Endothelial cell of umbilical vein (primary cell): ENCODE measurements around the gene SPACDR. TPM values are rescaled to one million over a fixed set of nuclear protein-coding genes. Genes with fewer than 3 reads are reported as not detected.

Experiments used
- BruUV-seq: library from RNA; stranded (reverse); fragments of 400-500 nt; replicated peaks from 2 replicates; lab custom pipeline; 2021; lab: Mats Ljungman, UMichigan
- CTCF ChIA-PET: fragments of 300-600, 350-600 bp; sonication (Branson Sonifier 250); formaldehyde crosslinking; loops from one replicate; lab custom pipeline; 2021; ENCODE audit warnings: antibody characterized with exemption, inconsistent platforms; lab: Charles Lee
- POLR2A ChIA-PET: fragments of 300-600, 350-600 bp; sonication (Branson Sonifier 250); formaldehyde crosslinking; loops from one replicate; lab custom pipeline; 2021; ENCODE audit warnings: antibody characterized with exemption, inconsistent platforms; lab: Charles Lee
- DNase-seq: peaks from one replicate; pipeline ENCODE4 v3.0.0-alpha.2; 2011; ENCODE audit warnings: low read depth, low spot score
- FAIRE-seq: peaks from 2 replicates; lab custom pipeline; 2011; peaks lifted over from hg19 to GRCh38; lab: Jason Lieb, UNC
- H2AFZ ChIP-seq: 2 replicates; pipeline ENCODE4 v1.6.0; 2012; ENCODE audit warnings: low read depth, low read length, control low read depth, inconsistent platforms
- H3K27ac ChIP-seq: 2 replicates; pipeline ENCODE4 v1.5.1; 2011; ENCODE audit warnings: low read depth, mild to moderate bottlenecking, control low read depth, low read length, moderate library complexity; ENCODE audit not compliant: insufficient read depth
- H3K27me3 ChIP-seq, 2 experiments: 2 replicates each; pipeline versions ENCODE4 v1.6.0 to v1.6.1; 2011; ENCODE audit warnings: low read length in 2 of 2, mixed read lengths in 1 of 2; ENCODE audit not compliant: control insufficient read depth in 2 of 2, insufficient read depth in 2 of 2
- H3K36me3 ChIP-seq, 2 experiments: 2 replicates in 1 of 2; 3 replicates in 1 of 2; pipeline ENCODE4 v1.5.1; 2011; ENCODE audit warnings: low read length in 2 of 2, mild to moderate bottlenecking in 1 of 2, moderate library complexity in 1 of 2; ENCODE audit not compliant: control insufficient read depth in 2 of 2, insufficient read depth in 2 of 2; ENCODE audit errors: extremely low read depth in 1 of 2
- H3K4me1 ChIP-seq: 3 replicates; pipeline ENCODE4 v1.5.1; 2011; ENCODE audit warnings: mild to moderate bottlenecking, low read length; ENCODE audit not compliant: control insufficient read depth, insufficient read depth; ENCODE audit errors: extremely low read depth
- H3K4me2 ChIP-seq: 2 replicates; pipeline ENCODE4 v1.6.1; 2011; ENCODE audit warnings: low read length, control low read depth, mixed read lengths; ENCODE audit not compliant: insufficient read depth
- H3K4me3 ChIP-seq, 3 experiments: fragments of 200-600 bp in 1 of 3; sonication (generic), shearing (Covaris generic) in 1 of 3; replicated peaks in 1 of 3; 2 replicates each; pipeline ENCODE4 v1.5.1; 2011 to 2016; ENCODE audit warnings: control low read depth in 3 of 3, low read length in 3 of 3, mild to moderate bottlenecking in 2 of 3, inconsistent platforms in 1 of 3, low read depth in 1 of 3, moderate library complexity in 1 of 3; ENCODE audit not compliant: insufficient read depth in 1 of 3
- H3K79me2 ChIP-seq: 2 replicates; pipeline ENCODE4 v1.6.0; 2012; ENCODE audit warnings: low read length, inconsistent platforms; ENCODE audit not compliant: control insufficient read depth, insufficient read depth
- H3K9ac ChIP-seq: replicated peaks from 2 replicates; pipeline ENCODE3; 2011; ENCODE audit warnings: low read length, control low read depth; ENCODE audit not compliant: insufficient read depth; ENCODE audit errors: extremely low read depth
- H3K9me1 ChIP-seq: replicated peaks from 3 replicates; pipeline ENCODE4 v1.6.0; 2011; ENCODE audit warnings: mild to moderate bottlenecking, low read length; ENCODE audit not compliant: control insufficient read depth, insufficient read depth; ENCODE audit errors: extremely low read depth
- H3K9me3 ChIP-seq: replicated peaks from 2 replicates; pipeline ENCODE4 v1.5.1; 2012; ENCODE audit warnings: low read length, inconsistent platforms; ENCODE audit not compliant: control insufficient read depth, insufficient read depth
- H4K20me1 ChIP-seq: replicated peaks from 2 replicates; pipeline ENCODE3; 2011; ENCODE audit warnings: mild to moderate bottlenecking, low read length; ENCODE audit not compliant: control insufficient read depth, insufficient read depth; ENCODE audit errors: extremely low read depth
- CTCF ChIP-seq, 2 donors: IDR thresholded peaks; 1 replicate in 1 of 2; 2 replicates in 1 of 2; pipeline ENCODE4 v1.5.1; 2011; ENCODE audit warnings: low read length in 2 of 2, mild to moderate bottlenecking in 2 of 2, moderate library complexity in 2 of 2, control low read depth in 1 of 2, inconsistent platforms in 1 of 2, low read depth in 1 of 2; ENCODE audit not compliant: insufficient read depth in 1 of 2; ENCODE audit errors: extremely low read depth in 1 of 2
- EZH2 ChIP-seq: IDR thresholded peaks from 2 replicates; pipeline ENCODE4 v1.6.1; 2012; ENCODE audit warnings: borderline replicate concordance, low read depth, mild to moderate bottlenecking, moderate library complexity, low read length, inconsistent platforms; ENCODE audit not compliant: severe bottlenecking
- FOS ChIP-seq: IDR thresholded peaks from 2 replicates; pipeline ENCODE4 v1.6.1; 2011; ENCODE audit warnings: mild to moderate bottlenecking, low read length, moderate library complexity, borderline replicate concordance; ENCODE audit not compliant: insufficient read depth
- GATA2 ChIP-seq: IDR thresholded peaks from 2 replicates; pipeline ENCODE4 v1.7.0; 2011; ENCODE audit warnings: low read depth, mild to moderate bottlenecking, moderate library complexity, mixed read lengths, low read length; ENCODE audit not compliant: insufficient read length, insufficient read depth
- JUN ChIP-seq: IDR thresholded peaks from 2 replicates; pipeline ENCODE4 v1.6.1; 2011; ENCODE audit warnings: borderline replicate concordance, low read depth; ENCODE audit not compliant: insufficient read length, insufficient read depth
- POLR2AphosphoS5 ChIP-seq: IDR thresholded peaks from 2 replicates; pipeline ENCODE4 v1.6.1; 2012; ENCODE audit warnings: low read depth, mild to moderate bottlenecking, control low read depth, low read length, moderate library complexity; ENCODE audit not compliant: insufficient read depth
- dilution Hi-C: fragments of 300-500 bp; cut with MboI; formaldehyde crosslinking; loops from one replicate; pipeline ENCODE4 v1.15.0; 2019; ENCODE audit warnings: low sequenced_read_pairs; ENCODE audit not compliant: extremely low pct_ligation_motif_present
- intact Hi-C: fragments of 100-400 bp; cut with micrococcal nuclease; formaldehyde crosslinking; loops from one replicate; pipeline ENCODE4 v1.10.0; 2022
- polyA plus RNA-seq, 4 experiments: library from polyadenylated mRNA; depleted of rRNA in 3 of 4; stranded (reverse) in 3 of 4; unstranded in 1 of 4; fragments of >200 nt; gene quantifications; 2 replicates each; pipeline versions ENCODE4 v1.2.1 to v1.2.3, GENCODE V29; 2011 to 2012; ENCODE audit warnings: missing spikeins in 1 of 4
- total RNA-seq: library from RNA; stranded (reverse); gene quantifications from 2 replicates; pipeline ENCODE4 v1.2.3, GENCODE V29; 2021
- TF ChIP-seq, protein P1 (sequence below): IDR thresholded peaks from 2 replicates; pipeline ENCODE4 v1.6.1; 2011; ENCODE audit not compliant: insufficient read depth, insufficient read length

The SPACDR gene
- total and polyA plus RNA-seq, 2 donors (not counting 3 experiments of a cell fraction or from before 2014, with no cell fraction given): 1.6 to 4.1 TPM

- Histone ChIP-seq H3K9me3 (no peaks in the 10 kb centered on the region), H3K4me3 (peak overlapping the region; percentile 20 to 37 (median 29)), H3K9ac (no peak overlapping the region), H3K36me3 (no peaks in the 10 kb centered on the region), H3K4me2 (peak overlapping the region; percentile 20), H3K27me3 (no peaks in the 10 kb centered on the region), H2AFZ (peak overlapping the region; percentile 52), H3K27ac (no peak overlapping the region), H3K79me2 (peaks cover 15% of the 10 kb centered on the region), H3K4me1 (peaks cover 15% of the 10 kb centered on the region), H3K9me1 (no peaks in the 10 kb centered on the region), H4K20me1 (no peaks in the 10 kb centered on the region)
- no TSS peak for BruUV-seq
- dilution Hi-C loops: no loop called here
- ChIA-PET CTCF (interaction anchor here (0.9 to 3.0 kb wide), 14 partner anchors 9 to 242 kb away, joined by 3 to 55 read pairs (median 6); partner anchors contain the start of genes AGFG2 and ZCWPW1), POLR2A (no interaction called here)
- TF ChIP-seq JUN (no peak), GATA2 (no peak), EZH2 (no peak), POLR2AphosphoS5 (no peak), CTCF (IDR thresholded peaks at IDR 0.05; ENCODE audit: extremely low read depth in 1 of 2, insufficient read depth in 1 of 2, low read depth in 1 of 2, low read length in 2 of 2) (no peak), FOS (no peak)
- TF ChIP-seq, protein P1, sequence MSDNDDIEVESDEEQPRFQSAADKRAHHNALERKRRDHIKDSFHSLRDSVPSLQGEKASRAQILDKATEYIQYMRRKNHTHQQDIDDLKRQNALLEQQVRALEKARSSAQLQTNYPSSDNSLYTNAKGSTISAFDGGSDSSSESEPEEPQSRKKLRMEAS: no peak
- FAIRE-seq (peak; percentile 21), DNase-seq (no peak)
- intact Hi-C loops: loop anchor here (1.0 kb wide), 3 partner anchors 13 to 77 kb away; no protein-coding TSS in a partner anchor
These were observed 18.6 kb upstream of the SPACDR start for GRCh38 chr7:100482728-100483089.
